HG02981 (cell line): ENCODE results near the gene DENND1B.

Experiments
- ATAC-seq: cut with Tn5 transposase; IDR thresholded peaks from one replicate; pipeline ENCODE4 v1.9.1; 2021; ENCODE audit warnings: mild to moderate bottlenecking, moderate library complexity; ENCODE audit not compliant: unreplicated experiment

Gene DENND1B

GRCh38 chr1:197686702-197687355, 88.5 kb downstream of the DENND1B start:
- no peak for ATAC-seq

DNA sequence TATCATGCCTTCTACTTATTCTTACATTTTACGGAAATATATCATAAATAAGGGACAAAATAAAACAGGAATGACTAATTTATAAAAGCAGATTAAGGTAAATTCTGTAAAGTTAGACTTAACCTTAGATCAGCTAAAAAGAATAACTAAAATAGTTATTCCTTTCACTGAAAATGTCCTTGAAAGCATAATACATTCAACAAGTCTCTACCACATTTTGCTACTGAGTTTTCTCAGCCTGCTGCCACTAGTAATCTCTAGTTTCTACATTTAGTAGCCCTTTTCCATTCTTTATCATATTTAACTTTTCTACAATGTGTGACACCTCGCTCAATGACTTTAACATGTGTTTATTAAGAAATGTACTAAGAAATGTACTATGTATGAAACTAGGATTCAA, 89.0 kb downstream of the DENND1B start:
- no peak for ATAC-seq

- ATAC-seq, result no peak
Observed at GRCh38 chr1:197685785-197686184, 89.5 kb downstream of the DENND1B start.

- ATAC-seq, result no peak
Observed at GRCh38 chr1:197683895-197684553, 91.3 kb downstream of the DENND1B start.

- no peak for ATAC-seq
Observed at GRCh38 chr1:197683280-197683679, 92.0 kb downstream of the DENND1B start.

- no peak for ATAC-seq
Observed at GRCh38 chr1:197680311-197680710, 95.0 kb downstream of the DENND1B start.

GRCh38 chr1:197677752-197678295, 97.5 kb downstream of the DENND1B start:
- ATAC-seq, result no peak

- ATAC-seq, result no peak
Observed at GRCh38 chr1:197677313-197677712, 98.0 kb downstream of the DENND1B start.

GRCh38 chr1:197675583-197676208, 99.6 kb downstream of the DENND1B start:
- ATAC-seq, result no peak

DNA sequence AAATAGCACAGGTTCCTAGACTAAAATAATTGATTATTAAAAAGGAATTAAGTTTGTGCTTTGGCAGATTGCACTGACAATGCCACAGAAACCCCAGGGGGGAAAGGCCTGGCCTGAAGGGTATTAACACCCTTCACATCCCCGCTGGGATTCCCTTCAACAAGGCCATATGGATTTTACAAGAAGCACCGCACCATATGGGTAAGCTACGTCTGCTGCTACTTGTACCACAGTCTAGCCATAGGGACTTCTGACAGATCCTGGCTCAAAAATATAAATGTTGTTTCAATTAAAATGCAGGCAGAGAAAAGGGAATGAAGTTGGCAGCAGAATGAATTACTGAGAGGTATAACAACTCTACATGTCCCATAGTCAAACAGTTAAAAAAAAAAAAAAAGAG, 101.0 kb downstream of the DENND1B start:
- no peak for ATAC-seq

DNA sequence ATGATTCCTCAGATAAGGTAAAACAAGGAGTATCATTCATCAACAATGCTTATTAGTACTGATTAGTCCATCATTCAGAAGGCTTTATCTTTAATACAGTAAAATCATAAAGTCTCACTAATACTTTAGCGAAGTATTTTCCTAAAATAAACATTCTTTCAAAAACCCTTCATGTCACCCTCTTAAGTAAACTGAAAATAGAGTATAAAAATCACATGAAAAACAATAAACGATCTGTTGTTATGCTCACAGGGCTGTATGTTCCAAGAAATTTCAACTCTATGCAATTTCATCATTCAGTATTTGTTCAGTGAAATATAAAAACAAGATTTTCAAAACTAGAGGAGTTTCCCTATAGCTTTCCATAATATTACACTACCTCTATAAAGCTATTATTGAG, 102.0 kb downstream of the DENND1B start:
- no peak for ATAC-seq

DNA sequence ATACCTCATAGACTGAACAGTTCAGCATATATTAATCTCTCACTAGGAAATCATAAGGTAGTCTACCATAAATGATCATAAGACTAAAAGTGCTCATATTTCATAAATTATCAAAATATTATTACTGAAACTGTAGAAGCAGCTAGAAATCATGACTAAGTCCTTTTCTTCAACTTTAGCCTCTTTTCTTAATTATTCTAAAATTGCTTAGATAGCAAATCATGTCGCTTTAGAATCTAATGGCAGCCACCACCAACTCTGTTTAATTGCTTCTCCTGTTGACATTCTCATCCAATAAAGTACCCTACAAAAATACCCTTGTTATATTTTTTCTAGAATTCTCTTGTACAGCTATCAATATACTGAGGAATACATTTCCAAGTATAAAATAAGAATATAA, 102.9 kb downstream of the DENND1B start:
- no peak for ATAC-seq

- ATAC-seq, result no peak
Observed at GRCh38 chr1:197671920-197672319, 103.4 kb downstream of the DENND1B start.

DNA sequence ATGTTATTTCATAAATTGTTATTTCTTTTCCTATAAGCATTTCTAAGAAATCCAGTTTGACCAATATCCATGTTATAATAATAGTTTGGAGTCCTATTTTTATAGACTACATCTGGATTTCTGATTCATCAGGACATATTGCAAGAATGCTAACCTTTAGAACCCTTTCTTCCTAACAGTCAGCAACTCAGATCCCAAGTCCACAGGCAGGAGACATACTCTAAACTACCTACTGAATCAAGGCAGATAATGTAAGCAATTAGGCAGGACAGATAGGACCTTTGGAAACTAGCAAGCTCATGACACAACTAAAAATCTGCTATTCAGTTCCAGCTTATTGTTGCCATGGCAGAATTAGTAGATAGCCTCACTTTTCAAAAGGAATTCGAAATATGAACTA, 104.1 kb downstream of the DENND1B start:
- no peak for ATAC-seq

DNA sequence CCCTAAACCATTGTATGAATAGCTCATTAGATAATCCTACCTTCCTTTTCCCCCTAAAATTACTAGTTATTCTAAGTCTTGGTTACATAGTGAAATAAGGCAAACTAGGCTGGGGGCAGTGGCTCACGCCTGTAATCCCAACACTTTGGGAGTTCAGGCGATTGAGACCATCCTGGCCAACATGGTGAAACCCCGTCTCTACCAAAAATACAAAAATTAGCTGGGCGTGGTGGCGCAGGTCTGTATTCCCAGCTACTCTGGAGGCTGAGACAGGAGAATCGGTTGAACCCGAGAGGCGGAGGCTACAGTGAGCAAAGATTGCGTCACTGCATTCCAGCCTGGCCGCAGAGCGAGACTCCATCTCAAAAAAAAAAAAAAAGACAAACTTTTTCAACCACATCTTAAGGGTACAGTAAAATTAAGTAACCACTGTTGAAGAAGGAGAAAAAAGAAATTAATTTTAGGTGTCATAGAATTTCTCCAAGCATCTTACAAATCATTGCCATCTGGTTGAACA, 108.5 kb downstream of the DENND1B start:
- ATAC-seq, result no peak

DNA sequence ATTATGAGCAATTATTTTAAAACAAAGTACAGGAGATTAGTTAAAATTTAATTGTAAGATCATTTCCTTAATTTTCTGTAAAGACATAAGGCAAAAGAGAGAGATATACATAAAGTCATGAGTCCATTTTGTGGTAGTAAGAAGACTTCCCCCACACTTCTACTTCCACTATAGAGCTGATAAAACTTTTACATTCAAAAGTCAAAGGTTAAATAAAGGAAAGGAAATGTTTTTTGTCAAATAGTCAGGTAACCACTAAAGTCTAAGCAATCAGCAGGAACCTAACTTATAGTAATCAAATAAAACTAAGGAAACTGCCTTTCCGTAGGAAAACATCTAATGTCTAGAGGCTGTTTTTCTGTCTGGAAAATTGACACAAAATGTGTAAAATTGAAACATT, 110.9 kb downstream of the DENND1B start:
- no peak for ATAC-seq

DNA sequence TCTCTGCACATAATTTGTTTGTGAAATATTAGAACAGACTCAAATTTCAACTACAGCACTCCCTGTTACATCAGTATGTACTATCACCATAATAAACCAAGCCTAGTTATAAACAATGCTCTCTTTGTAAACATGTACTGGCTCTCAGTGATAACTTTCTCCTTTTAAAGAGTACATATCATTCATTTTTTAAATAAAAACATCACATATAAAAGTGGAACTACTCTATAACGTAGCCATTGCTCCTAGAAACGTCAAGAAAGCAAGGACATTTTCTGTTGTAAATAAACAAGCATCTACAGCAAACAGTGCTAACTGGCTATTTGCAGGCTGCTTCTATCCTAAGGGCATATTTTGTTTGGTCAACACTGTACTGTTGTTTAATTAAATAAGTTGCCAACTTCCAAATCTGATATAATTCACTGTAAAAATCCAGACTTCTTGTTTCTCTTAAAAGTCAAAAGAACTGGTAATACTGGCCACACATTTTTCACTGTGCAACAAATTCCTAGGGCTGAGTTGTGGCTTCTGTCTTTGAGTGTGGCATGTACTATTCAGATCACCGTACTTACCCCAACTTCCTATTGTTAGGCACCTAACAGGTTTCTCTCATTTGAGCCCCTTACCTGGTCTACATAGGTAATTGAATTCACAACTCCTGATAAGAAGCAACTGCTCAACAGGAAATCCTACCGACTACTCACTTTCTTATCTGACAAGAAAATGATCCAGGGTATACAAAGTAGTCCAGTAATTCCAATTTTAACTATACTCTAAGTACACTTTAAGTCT, 111.9 kb downstream of the DENND1B start:
- no peak for ATAC-seq

- ATAC-seq, result no peak
Observed at GRCh38 chr1:197660389-197660788, 114.9 kb downstream of the DENND1B start.

GRCh38 chr1:197659171-197659570, 116.1 kb downstream of the DENND1B start:
- no peak for ATAC-seq

GRCh38 chr1:197649188-197649587, 126.1 kb downstream of the DENND1B start:
- no peak for ATAC-seq

- ATAC-seq, result no peak
Observed at GRCh38 chr1:197638316-197638715, 137.0 kb downstream of the DENND1B start.
